Stimulated activated CD8-positive, alpha-beta memory T cell treated with anti-CD3 and anti-CD28 coated beads, Interleukin-4, amount 100 ng/mL, for 24 hours (primary cell): Measurements from ENCODE around the gene CAPN1.

ENCODE experiments used
- DNase-seq: peaks from one replicate; pipeline ENCODE4 v3.0.0-alpha.2; 2020; ENCODE audit warnings: low read depth

CAPN1 gene

GRCh38 chr11:65204143-65204542 lies 22.4 kb downstream of the CAPN1 start:
- DNase-seq = no peak

- DNase-seq = peak; percentile 18
These were observed 23.2 kb downstream of the CAPN1 start for GRCh38 chr11:65204646-65205601.

- DNase-seq = no peak
These were observed 23.9 kb downstream of the CAPN1 start for GRCh38 chr11:65205602-65205967.

- no peak for DNase-seq
These were observed 24.7 kb downstream of the CAPN1 start for GRCh38 chr11:65206441-65206841.

GRCh38 chr11:65206901-65207300 lies 25.2 kb downstream of the CAPN1 start:
- no peak for DNase-seq

- DNase-seq = no peak
These were observed 26.4 kb downstream of the CAPN1 start for GRCh38 chr11:65207918-65208784.

- DNase-seq = no peak
These were observed 27.3 kb downstream of the CAPN1 start for GRCh38 chr11:65208785-65209710.

- DNase-seq = no peak
These were observed 28.1 kb downstream of the CAPN1 start for GRCh38 chr11:65209711-65210360.

GRCh38 chr11:65210361-65210731 lies 28.6 kb downstream of the CAPN1 start:
- no peak for DNase-seq

GRCh38 chr11:65210748-65211147 lies 29.0 kb downstream of the CAPN1 start:
- no peak for DNase-seq

- DNase-seq = no peak
These were observed 29.8 kb downstream of the CAPN1 start for GRCh38 chr11:65211293-65212105.

- no peak for DNase-seq
These were observed 30.6 kb downstream of the CAPN1 start for GRCh38 chr11:65212226-65212801.

- DNase-seq = no peak
These were observed 31.8 kb downstream of the CAPN1 start for GRCh38 chr11:65213322-65214211.

GRCh38 chr11:65214212-65214845 lies 32.6 kb downstream of the CAPN1 start:
- no peak for DNase-seq

- no peak for DNase-seq
These were observed 33.8 kb downstream of the CAPN1 start for GRCh38 chr11:65215441-65216076.

GRCh38 chr11:65216830-65217229 lies 35.1 kb downstream of the CAPN1 start:
- DNase-seq = no peak

GRCh38 chr11:65217441-65218423 lies 36.0 kb downstream of the CAPN1 start:
- DNase-seq = no peak
